GM23248 (cell line): Measurements from ENCODE around the gene EMC7. TPM values are rescaled to one million over a fixed set of nuclear protein-coding genes. Genes with fewer than 3 reads are reported as not detected.

Experiments
- DNase-seq: peaks from one replicate; pipeline ENCODE4 v3.0.0-alpha.2; 2015
- H2AFZ ChIP-seq: fragments of 200-600 bp; sonication (generic); 2 replicates; pipeline ENCODE4 v1.6.1; 2016; ENCODE audit warnings: antibody characterized with exemption
- H3F3A ChIP-seq: fragments of 200-600 bp; sonication (generic); 2 replicates; pipeline ENCODE4 v1.6.1; 2016; ENCODE audit warnings: mild to moderate bottlenecking, antibody characterized with exemption, mixed run types; ENCODE audit not compliant: insufficient read depth
- H3K27ac ChIP-seq: fragments of 200-600 bp; sonication (generic); 2 replicates; pipeline ENCODE4 v1.5.1; 2016; ENCODE audit warnings: mild to moderate bottlenecking
- H3K27me3 ChIP-seq: fragments of 200-600 bp; sonication (generic); replicated peaks from 2 replicates; pipeline ENCODE4 v1.6.1; 2016; ENCODE audit warnings: mild to moderate bottlenecking; ENCODE audit not compliant: insufficient read depth
- H3K36me3 ChIP-seq: fragments of 200-600 bp; sonication (generic); 2 replicates; pipeline ENCODE4 v1.6.1; 2016; ENCODE audit warnings: low read depth, mild to moderate bottlenecking
- H3K4me1 ChIP-seq: fragments of 200-600 bp; sonication (generic); 2 replicates; pipeline ENCODE4 v1.6.1; 2016; ENCODE audit warnings: mild to moderate bottlenecking; ENCODE audit not compliant: insufficient read depth
- H3K4me2 ChIP-seq: fragments of 200-600 bp; sonication (generic); one replicate; pipeline ENCODE4 v1.6.1; 2016; ENCODE audit warnings: mild to moderate bottlenecking; ENCODE audit not compliant: unreplicated experiment
- H3K4me3 ChIP-seq: fragments of 200-600 bp; sonication (generic); 2 replicates; pipeline ENCODE4 v1.5.1; 2016; ENCODE audit warnings: mild to moderate bottlenecking
- H3K79me2 ChIP-seq: fragments of 200-600 bp; sonication (generic); 2 replicates; pipeline ENCODE4 v1.6.1; 2016; ENCODE audit warnings: mild to moderate bottlenecking; ENCODE audit not compliant: insufficient read depth
- H3K9ac ChIP-seq: fragments of 200-600 bp; sonication (generic); 2 replicates; pipeline ENCODE4 v1.6.1; 2016; ENCODE audit warnings: mild to moderate bottlenecking
- H3K9me2 ChIP-seq: fragments of 200-600 bp; sonication (generic); 2 replicates; pipeline ENCODE4 v1.6.1; 2016; ENCODE audit warnings: mixed run types, mild to moderate bottlenecking, moderate library complexity; ENCODE audit not compliant: insufficient read depth
- H3K9me3 ChIP-seq: fragments of 200-600 bp; sonication (generic); one replicate; pipeline ENCODE4 v1.6.1; 2017; ENCODE audit warnings: low read depth
- H4K20me1 ChIP-seq: fragments of 200-600 bp; sonication (generic); 2 replicates; pipeline ENCODE4 v1.6.0; 2016; ENCODE audit not compliant: insufficient read depth
- EZH2 ChIP-seq: fragments of 200-600 bp; sonication (generic); IDR thresholded peaks from 2 replicates; pipeline ENCODE4 v1.6.1; 2018; ENCODE audit warnings: antibody characterized with exemption, mild to moderate bottlenecking; ENCODE audit not compliant: insufficient read depth, poor library complexity, severe bottlenecking
- EZH2phosphoT487 ChIP-seq: fragments of 200-600 bp; sonication (generic); IDR thresholded peaks from 2 replicates; pipeline ENCODE4 v1.6.1; 2018; ENCODE audit warnings: antibody characterized with exemption, moderate library complexity, mild to moderate bottlenecking, low read depth; ENCODE audit not compliant: insufficient read depth
- WGBS, 2 experiments: methylation state at CpG; one replicate each; pipeline ENCODE4 v1.1.6; 2015 to 2017; ENCODE audit warnings: low lambda C conversion rate in 2 of 2, low coverage in 1 of 2; ENCODE audit errors: missing lambda C conversion rate in 2 of 2; 5-methylcytosine and 5-hydroxymethylcytosine counted together
- in situ Hi-C: fragments of 300-500 bp; cut with MboI; formaldehyde crosslinking; loops from 2 replicates; pipeline ENCODE4 v1.15.0; 2020
- polyA plus RNA-seq: library from polyadenylated mRNA; unstranded; fragments of >200 nt; fragmentation: Nextera tagmentation; extraction: Ambion mirVana; gene quantifications from 2 replicates; pipeline ENCODE4 v1.2.1, GENCODE V29; 2016
- total RNA-seq: library from RNA; depleted of rRNA; stranded (reverse); fragments of >200 nt; shearing (Covaris generic); gene quantifications from 2 replicates; pipeline ENCODE4 v1.2.3, GENCODE V29; 2014; rRNA removed

EMC7 gene
- total RNA-seq, result 29.6 and 52.6 TPM in 2 replicates
- 229 and 236 TPM in 2 replicates for polyA plus RNA-seq

DNA sequence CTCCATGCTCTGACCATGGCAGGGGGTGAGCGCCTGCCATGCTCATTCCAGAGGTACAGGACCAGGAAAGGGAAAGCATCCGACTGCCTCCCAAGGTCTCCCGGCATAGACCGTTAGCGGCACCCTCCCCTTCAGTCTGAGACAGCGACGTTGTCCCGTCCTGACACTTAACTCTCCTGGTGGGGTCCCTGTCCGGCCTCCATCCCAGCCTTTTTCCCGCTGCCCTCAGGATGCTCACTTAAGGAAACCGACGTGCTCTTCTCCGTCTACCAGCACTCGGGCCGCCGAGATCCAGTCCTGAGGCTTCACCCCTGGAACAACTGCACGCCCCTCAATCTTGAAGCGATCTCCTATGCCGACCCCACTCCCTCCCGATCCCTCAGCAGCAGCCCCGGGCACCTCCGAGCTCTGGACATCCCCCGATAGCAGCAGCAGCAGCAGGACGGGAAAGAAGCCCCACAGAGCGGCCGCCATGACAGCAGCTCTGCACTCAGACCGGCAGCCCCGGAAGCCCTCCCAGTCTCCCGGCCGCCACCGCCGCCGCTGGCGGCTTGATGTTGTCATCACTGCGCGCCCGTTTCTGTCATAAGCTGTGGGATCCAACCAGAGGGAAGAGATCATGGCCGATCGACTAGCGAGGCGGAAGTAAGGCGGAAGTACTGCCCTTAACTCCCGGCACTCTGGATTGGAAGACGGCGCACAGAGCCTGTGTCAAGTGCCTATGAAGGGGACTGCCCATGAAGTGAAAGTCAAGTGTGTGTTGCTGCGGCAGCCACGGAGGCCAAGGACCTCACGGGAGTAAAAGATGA, at the start of gene EMC7, which contains the start of gene PGBD4:
Gene EMC7, minus strand, starts transcription at position 497 of the 809 bp plus-strand sequence. Its CDS starts 23 bp downstream, at position 474.
Gene PGBD4, plus strand, starts transcription at position 718 of the 809 bp plus-strand sequence. CDS start 449 bp downstream, outside the sequence.
- H3K27me3 ChIP-seq, result no peaks in the 10 kb centered on the region
- H2AFZ ChIP-seq, result peak within 1 kb of the TSS; percentile 90
- in situ Hi-C loops, result loop anchor here (10.0 to 25.0 kb wide), 2 partner anchors 113 to 261 kb away; partner anchors contain the start of genes KATNBL1 and LPCAT4
- peak; percentile 100 for DNase-seq
- no peaks in the 10 kb centered on the region for H3K36me3 ChIP-seq
- no peaks in the 10 kb centered on the region for H3K9me3 ChIP-seq
- H3K4me3 ChIP-seq, result peak within 1 kb of the TSS; percentile 88
- TF ChIP-seq EZH2phosphoT487, result no peak
- no peak for TF ChIP-seq EZH2
- WGBS, 2 experiments, result 0% methylated on average over 48 of the region's 48 CpGs
- peak within 1 kb of the TSS; percentile 97 for H3K4me2 ChIP-seq
- peaks cover 25% of the 10 kb centered on the region for H3K4me1 ChIP-seq
- no peaks in the 10 kb centered on the region for H4K20me1 ChIP-seq
- peaks cover 68% of the 10 kb centered on the region for H3K79me2 ChIP-seq
- no peaks in the 10 kb centered on the region for H3K9me2 ChIP-seq
- H3K9ac ChIP-seq, result peak within 1 kb of the TSS; percentile 96
- peaks cover 14% of the 10 kb centered on the region; the same call in 1 of the 2 replicates for H3F3A ChIP-seq
- peak within 1 kb of the TSS; percentile 84 for H3K27ac ChIP-seq

DNA sequence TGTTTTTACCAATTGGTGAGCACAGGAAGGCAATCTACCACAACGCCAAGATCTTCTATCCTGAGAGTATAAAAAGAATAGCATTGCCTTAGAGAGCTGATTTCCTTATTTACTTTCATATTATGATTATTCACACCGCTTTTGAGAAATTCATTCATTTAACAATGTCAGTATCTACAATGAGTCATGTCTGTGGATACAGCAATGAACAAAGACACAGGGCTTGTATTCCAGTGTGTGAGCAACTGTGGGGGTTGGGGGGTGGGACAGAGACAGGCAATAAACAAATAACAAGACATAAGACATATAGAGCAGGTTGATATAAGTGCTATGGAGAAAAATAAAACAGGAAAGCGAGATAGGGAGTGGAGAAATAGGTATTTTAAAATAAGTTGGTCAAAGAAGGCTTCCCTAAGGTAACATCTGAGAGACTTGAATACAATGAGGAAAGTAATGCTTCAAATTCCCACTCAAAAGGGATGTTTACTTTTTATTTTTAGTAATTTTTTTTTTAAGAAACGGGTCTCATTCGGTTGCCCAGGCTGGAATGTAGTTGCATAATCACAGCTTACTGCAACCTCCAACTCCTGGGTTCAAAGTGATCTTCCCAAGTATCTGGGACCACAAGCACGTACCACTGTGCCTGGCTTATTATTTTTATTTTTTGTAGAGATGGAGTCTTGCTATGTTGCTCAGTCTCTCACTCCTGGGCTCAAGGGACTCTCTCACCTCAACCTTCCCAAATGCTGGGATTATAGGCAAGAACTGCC, 45.9 kb upstream of the EMC7 start:
- no peak overlapping the region for H3K4me3 ChIP-seq
- H3K27ac ChIP-seq, result no peak overlapping the region
- peak; percentile 17 for DNase-seq
- H3K4me1 ChIP-seq, result no peaks in the 10 kb centered on the region; the same call in 1 of the 2 replicates
- H2AFZ ChIP-seq, result no peak overlapping the region
- H3K36me3 ChIP-seq, result peaks cover 54% of the 10 kb centered on the region
- H3K9ac ChIP-seq, result no peak overlapping the region
- no peaks in the 10 kb centered on the region for H3K27me3 ChIP-seq
- no peaks in the 10 kb centered on the region for H4K20me1 ChIP-seq
- no peaks in the 10 kb centered on the region for H3K79me2 ChIP-seq
- no peak for TF ChIP-seq EZH2
- no peak for TF ChIP-seq EZH2phosphoT487
- H3K4me2 ChIP-seq, result no peak overlapping the region
- no peaks in the 10 kb centered on the region for H3K9me3 ChIP-seq
- WGBS, 2 experiments, result 71 to 74% methylated on average over 6 of the region's 6 CpGs
- in situ Hi-C loops, result no loop called here
- no peaks in the 10 kb centered on the region for H3F3A ChIP-seq
- no peaks in the 10 kb centered on the region for H3K9me2 ChIP-seq

DNA sequence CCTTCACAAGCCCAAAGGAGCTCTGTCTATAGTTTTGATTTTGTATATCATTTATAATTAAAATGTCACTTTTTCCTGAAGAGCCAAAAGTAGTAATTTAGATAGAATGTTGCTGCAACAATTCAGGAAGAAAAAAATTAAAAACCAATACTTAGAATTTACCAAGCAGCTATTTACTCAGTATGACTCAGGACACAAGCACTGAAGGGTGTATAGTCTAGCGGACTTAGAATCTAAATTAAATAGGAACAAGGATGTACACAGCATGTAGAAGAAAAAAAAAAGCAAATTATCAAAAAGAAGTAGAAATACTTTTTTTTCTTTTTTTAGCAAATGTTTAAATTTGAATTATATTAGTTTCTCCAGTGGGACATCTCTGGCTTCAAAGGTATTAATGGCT, 31.8 kb upstream of the EMC7 start:
- in situ Hi-C loops, result no loop called here
- Histone ChIP-seq H3K27me3 (no peaks in the 10 kb centered on the region), H4K20me1 (no peaks in the 10 kb centered on the region), H3K4me1 (no peaks in the 10 kb centered on the region), H3K9me2 (no peaks in the 10 kb centered on the region), H3K27ac (no peak overlapping the region), H3K4me3 (no peak overlapping the region), H3K79me2 (no peaks in the 10 kb centered on the region), H2AFZ (no peak overlapping the region), H3K9ac (no peak overlapping the region), H3K9me3 (no peaks in the 10 kb centered on the region), H3F3A (no peaks in the 10 kb centered on the region), H3K36me3 (0 out of 2 replicates have a peak, but pooled peaks cover 11% of the 10 kb centered on the region), H3K4me2 (no peak overlapping the region)
- no peak for DNase-seq
- WGBS, 2 experiments, result 95 to 100% methylated on average over 1 of the region's 1 CpG
- no peak for TF ChIP-seq EZH2
- TF ChIP-seq EZH2phosphoT487, result no peak

DNA sequence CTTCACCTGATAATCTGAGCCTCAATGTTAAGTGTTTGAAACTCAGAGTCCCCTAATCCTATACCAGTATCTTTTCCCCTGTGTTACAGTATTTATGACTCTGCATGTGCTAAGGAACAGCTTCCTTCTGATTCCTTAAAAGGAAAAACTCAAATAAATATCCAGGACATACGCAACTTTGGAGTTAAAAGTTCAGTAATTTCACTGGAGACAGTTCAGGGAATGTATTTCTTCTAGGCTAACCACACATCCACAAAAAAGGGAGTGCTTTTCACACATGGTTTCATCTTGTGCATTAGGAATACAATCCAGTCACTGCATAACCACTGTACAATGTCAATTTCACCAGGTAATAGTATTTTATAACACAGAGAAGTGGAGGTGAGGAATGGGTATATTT, 31.2 kb upstream of the EMC7 start:
- in situ Hi-C loops, result no loop called here
- H3K79me2 ChIP-seq, result no peaks in the 10 kb centered on the region
- no peak overlapping the region for H2AFZ ChIP-seq
- no peak for DNase-seq
- H3K4me1 ChIP-seq, result no peaks in the 10 kb centered on the region
- H3K9ac ChIP-seq, result no peak overlapping the region
- no peaks in the 10 kb centered on the region for H3F3A ChIP-seq
- TF ChIP-seq EZH2phosphoT487, result no peak
- 0 out of 2 replicates have a peak, but pooled peaks cover 11% of the 10 kb centered on the region for H3K36me3 ChIP-seq
- H3K9me3 ChIP-seq, result no peaks in the 10 kb centered on the region
- H3K9me2 ChIP-seq, result no peaks in the 10 kb centered on the region
- H3K4me3 ChIP-seq, result no peak overlapping the region
- H3K27me3 ChIP-seq, result no peaks in the 10 kb centered on the region
- 97 to 100% methylated on average over 1 of the region's 1 CpG for WGBS, 2 experiments
- no peak overlapping the region for H3K27ac ChIP-seq
- no peaks in the 10 kb centered on the region for H4K20me1 ChIP-seq
- no peak overlapping the region for H3K4me2 ChIP-seq
